Prostate gland (tissue), 2 donors: ENCODE measurements around the gene SMYD3.

Experiments used
- POLR2A ChIP-seq: fragments of 450-650 bp; IDR thresholded peaks from one replicate; pipeline ENCODE4 v1.6.1; 2016; ENCODE audit warnings: antibody characterized with exemption, mild to moderate bottlenecking
- TF ChIP-seq, protein P1 (sequence below), 4 experiments: fragments of 200-600 bp in 2 of 4; fragments of 450-650 bp in 2 of 4; sonication (generic) in 2 of 4; IDR thresholded peaks; 1 replicate in 3 of 4; 2 replicates in 1 of 4; pipeline ENCODE4 v1.5.1; 2016 to 2019; ENCODE audit warnings: antibody characterized with exemption in 4 of 4, mild to moderate bottlenecking in 2 of 4, moderate library complexity in 2 of 4

DNA sequence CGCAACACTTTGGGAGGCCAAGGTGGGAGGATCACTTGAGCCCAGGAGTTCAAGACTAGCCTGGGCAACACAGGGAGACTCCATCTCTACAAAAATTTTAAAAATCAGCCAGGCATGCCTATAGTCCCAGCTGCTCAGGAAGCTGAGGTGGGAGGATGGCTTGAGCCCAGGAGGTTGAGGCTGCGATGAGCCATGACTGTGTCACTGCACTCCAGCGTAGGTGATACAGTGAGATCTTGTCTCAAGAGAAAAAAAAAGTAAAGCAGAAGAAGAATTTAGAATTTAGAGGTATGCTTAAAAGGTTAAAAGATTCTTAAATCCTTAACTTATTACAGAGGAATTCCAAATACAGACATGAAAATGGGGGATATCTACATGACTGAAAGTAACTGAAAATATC, 79.5 kb downstream of the SMYD3 start:
- TF ChIP-seq, protein P1, sequence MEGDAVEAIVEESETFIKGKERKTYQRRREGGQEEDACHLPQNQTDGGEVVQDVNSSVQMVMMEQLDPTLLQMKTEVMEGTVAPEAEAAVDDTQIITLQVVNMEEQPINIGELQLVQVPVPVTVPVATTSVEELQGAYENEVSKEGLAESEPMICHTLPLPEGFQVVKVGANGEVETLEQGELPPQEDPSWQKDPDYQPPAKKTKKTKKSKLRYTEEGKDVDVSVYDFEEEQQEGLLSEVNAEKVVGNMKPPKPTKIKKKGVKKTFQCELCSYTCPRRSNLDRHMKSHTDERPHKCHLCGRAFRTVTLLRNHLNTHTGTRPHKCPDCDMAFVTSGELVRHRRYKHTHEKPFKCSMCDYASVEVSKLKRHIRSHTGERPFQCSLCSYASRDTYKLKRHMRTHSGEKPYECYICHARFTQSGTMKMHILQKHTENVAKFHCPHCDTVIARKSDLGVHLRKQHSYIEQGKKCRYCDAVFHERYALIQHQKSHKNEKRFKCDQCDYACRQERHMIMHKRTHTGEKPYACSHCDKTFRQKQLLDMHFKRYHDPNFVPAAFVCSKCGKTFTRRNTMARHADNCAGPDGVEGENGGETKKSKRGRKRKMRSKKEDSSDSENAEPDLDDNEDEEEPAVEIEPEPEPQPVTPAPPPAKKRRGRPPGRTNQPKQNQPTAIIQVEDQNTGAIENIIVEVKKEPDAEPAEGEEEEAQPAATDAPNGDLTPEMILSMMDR (IDR thresholded peaks at IDR 0.05): no peak
- no peak for TF ChIP-seq POLR2A
